ENCODE data around the gene AQP3.

- TF ChIP-seq CTCF (IDR thresholded peaks at IDR 0.05), result no peak
- TF ChIP-seq SIN3A (IDR thresholded peaks at IDR 0.05; ENCODE audit: borderline replicate concordance, insufficient read depth, low read depth, low read length), result no peak
- no peak for TF ChIP-seq POLR2AphosphoS5 (IDR thresholded peaks at IDR 0.05; ENCODE audit: low read depth, low read length)
- TF ChIP-seq REST (IDR thresholded peaks at IDR 0.05; ENCODE audit: insufficient read depth in 1 of 2, low read depth in 2 of 2, low read length in 1 of 2), result no peak
- no peak for TF ChIP-seq TCF7L2 (IDR thresholded peaks at IDR 0.05; ENCODE audit: low read depth, low read length)
Measured at GRCh38 chr9:33459115-33459514, 11.7 kb upstream of the AQP3 start.
